Neural crest cell (in vitro differentiated cells): ENCODE data around the gene CD247. TPM values are rescaled to one million over a fixed set of nuclear protein-coding genes. Genes with fewer than 3 reads are reported as not detected.

ENCODE experiments used
- DNase-seq: peaks from one replicate; pipeline ENCODE4 v3.0.0; 2021; ENCODE audit warnings: low read depth, mixed read lengths, low spot score
- H3K27ac Mint-ChIP-seq: one replicate; pipeline ENCODE4 v1.8.0; 2021; ENCODE audit warnings: mild to moderate bottlenecking, mixed read lengths; ENCODE audit not compliant: unreplicated experiment
- H3K27me3 Mint-ChIP-seq: 2 replicates; pipeline ENCODE4 v1.8.0; 2021; ENCODE audit warnings: low read depth, mild to moderate bottlenecking, mixed read lengths
- H3K36me3 Mint-ChIP-seq: 2 replicates; pipeline ENCODE4 v1.8.0; 2021; ENCODE audit warnings: low read depth, mild to moderate bottlenecking, mixed read lengths
- H3K4me1 Mint-ChIP-seq: 2 replicates; pipeline ENCODE4 v1.8.0; 2021; ENCODE audit warnings: mixed read lengths
- H3K4me3 Mint-ChIP-seq: one replicate; pipeline ENCODE4 v1.8.0; 2021; ENCODE audit warnings: mild to moderate bottlenecking, mixed read lengths
- H3K9me3 Mint-ChIP-seq: 2 replicates; pipeline ENCODE4 v1.8.0; 2021; ENCODE audit warnings: mixed read lengths
- total RNA-seq: library from RNA; stranded (reverse); gene quantifications from 2 replicates; pipeline ENCODE4 v1.2.1, GENCODE V29; 2021
- TF ChIP-seq, protein P1 (sequence below): fragments of 200-600 bp; sonication (generic); conservative IDR thresholded peaks from 2 replicates; pipeline ENCODE4 v1.5.0; 2021; ENCODE audit warnings: antibody characterized with exemption, mild to moderate bottlenecking

CD247 gene
- total RNA-seq, 1 donor from 2014 or later: 3.9 TPM

DNA sequence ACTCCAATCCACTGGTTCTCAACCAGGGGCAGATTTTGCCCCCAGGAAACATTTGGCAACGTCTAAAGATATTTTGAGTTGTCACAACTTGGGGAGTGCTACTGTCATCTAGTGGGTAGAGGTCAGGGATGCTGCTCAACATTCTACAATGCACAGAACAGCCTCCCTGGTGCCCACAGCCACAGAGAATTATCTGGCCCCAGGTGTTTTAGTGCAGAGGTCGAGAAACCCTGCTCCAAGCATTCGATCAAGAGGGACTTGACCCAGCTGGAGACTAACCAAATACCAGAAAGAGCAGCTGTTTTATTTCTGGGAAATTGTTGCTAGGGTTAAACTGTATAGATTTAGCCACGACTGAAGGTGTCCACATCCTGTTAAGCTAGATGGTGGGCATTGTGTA, 19.2 kb downstream of the CD247 start:
- no peaks in the 10 kb centered on the region for H3K27me3 Mint-ChIP-seq
- no peak for DNase-seq
- no peak overlapping the region for H3K4me3 Mint-ChIP-seq
- no peak overlapping the region for H3K27ac Mint-ChIP-seq
- TF ChIP-seq, protein P1, sequence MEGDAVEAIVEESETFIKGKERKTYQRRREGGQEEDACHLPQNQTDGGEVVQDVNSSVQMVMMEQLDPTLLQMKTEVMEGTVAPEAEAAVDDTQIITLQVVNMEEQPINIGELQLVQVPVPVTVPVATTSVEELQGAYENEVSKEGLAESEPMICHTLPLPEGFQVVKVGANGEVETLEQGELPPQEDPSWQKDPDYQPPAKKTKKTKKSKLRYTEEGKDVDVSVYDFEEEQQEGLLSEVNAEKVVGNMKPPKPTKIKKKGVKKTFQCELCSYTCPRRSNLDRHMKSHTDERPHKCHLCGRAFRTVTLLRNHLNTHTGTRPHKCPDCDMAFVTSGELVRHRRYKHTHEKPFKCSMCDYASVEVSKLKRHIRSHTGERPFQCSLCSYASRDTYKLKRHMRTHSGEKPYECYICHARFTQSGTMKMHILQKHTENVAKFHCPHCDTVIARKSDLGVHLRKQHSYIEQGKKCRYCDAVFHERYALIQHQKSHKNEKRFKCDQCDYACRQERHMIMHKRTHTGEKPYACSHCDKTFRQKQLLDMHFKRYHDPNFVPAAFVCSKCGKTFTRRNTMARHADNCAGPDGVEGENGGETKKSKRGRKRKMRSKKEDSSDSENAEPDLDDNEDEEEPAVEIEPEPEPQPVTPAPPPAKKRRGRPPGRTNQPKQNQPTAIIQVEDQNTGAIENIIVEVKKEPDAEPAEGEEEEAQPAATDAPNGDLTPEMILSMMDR: no peak
- no peaks in the 10 kb centered on the region for H3K36me3 Mint-ChIP-seq
- no peaks in the 10 kb centered on the region for H3K9me3 Mint-ChIP-seq
- peaks cover 33% of the 10 kb centered on the region for H3K4me1 Mint-ChIP-seq

DNA sequence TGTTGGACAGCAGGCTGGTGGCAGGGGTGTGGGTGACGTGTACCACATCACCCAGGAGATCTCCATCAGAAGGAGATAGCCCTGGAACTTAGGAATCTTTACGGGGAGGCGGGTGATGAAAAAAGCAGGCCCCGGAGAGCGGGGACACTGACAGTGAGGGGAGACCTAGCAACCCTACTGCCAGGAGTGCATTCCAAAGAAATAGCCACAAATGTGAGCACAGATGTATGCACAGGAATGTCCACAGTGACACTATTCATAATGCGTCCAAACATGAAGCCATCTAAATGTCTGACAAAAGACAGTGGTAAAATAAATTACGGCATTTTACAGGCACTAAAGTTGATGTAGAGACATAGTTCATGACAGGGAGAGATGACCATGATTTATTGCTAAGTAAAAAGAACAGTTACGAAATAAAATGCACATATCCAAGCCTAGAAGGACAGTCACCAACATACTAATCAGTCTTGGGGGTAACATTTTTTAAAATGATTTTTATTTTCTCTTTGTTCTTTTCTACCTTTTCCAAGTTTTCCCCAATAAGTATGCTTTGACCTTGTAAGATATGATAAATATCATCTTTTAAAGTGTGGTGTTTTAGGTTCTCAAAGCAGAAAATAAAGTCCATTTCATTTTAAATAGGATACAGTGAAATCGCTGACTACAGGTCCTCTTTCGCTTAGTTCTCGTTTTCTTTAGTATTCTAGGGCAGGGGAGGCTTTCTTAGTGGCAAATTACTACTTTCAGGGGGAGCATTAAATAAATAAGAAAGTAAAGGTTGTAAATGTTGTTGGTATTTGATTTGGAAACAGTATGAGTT, 21.3 kb downstream of the CD247 start:
- H3K4me1 Mint-ChIP-seq: peaks cover 24% of the 10 kb centered on the region
- H3K27ac Mint-ChIP-seq: no peak overlapping the region
- no peaks in the 10 kb centered on the region for H3K36me3 Mint-ChIP-seq
- H3K4me3 Mint-ChIP-seq: no peak overlapping the region
- no peaks in the 10 kb centered on the region for H3K27me3 Mint-ChIP-seq
- TF ChIP-seq, protein P1: no peak
- no peak for DNase-seq
- no peaks in the 10 kb centered on the region for H3K9me3 Mint-ChIP-seq

DNA sequence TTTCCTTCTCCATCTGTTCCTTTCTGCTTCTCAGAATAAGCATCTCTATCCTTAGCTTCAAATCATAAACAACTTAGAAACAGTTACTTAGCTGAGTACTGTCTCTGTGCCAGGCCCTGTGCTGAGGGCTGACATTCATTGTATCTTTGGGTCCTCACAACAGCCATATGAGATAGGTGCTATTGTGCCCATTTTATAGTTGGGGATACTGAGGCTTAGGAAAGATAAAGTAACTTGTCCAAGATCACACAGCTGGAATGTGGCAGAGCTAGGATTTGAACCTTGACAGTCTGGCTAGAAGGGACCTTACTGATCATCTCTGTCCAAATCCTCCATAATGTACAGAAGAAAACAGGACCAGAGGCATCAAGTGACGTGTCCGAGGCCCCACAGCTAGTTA, 25.0 kb downstream of the CD247 start:
- Mint-ChIP-seq H3K36me3 (no peaks in the 10 kb centered on the region), H3K4me3 (peak overlapping the region; percentile 24), H3K9me3 (no peaks in the 10 kb centered on the region), H3K4me1 (peaks cover 43% of the 10 kb centered on the region), H3K27me3 (no peaks in the 10 kb centered on the region), H3K27ac (peak overlapping the region; percentile 92)
- no peak for DNase-seq
- TF ChIP-seq, protein P1: no peak

DNA sequence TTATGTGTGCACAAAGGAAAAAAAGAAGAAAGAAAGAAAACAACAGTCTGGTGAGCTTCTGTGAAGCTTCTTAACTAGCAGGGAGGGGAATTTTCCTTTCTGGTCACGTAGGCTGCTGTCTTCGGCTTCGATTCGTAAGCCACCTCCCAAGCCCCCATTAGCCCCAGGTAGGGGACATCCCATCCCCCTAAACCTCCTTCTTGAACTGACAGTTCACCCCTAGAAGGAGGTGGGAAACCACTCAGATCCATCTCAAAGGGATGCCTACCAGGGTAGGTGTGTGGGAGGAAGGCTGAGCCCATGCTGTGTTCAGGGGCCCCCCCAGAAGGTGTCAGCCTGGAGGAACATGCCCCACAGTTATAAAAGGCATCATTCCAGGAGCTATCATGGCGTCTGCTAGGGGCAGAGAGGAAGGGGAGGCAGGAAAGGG, 25.8 kb downstream of the CD247 start:
- no peak for DNase-seq
- Mint-ChIP-seq H3K4me3 (no peak overlapping the region), H3K27me3 (no peaks in the 10 kb centered on the region), H3K36me3 (no peaks in the 10 kb centered on the region), H3K9me3 (no peaks in the 10 kb centered on the region), H3K27ac (peak overlapping the region; percentile 91), H3K4me1 (peaks cover 51% of the 10 kb centered on the region)
- TF ChIP-seq, protein P1: no peak

DNA sequence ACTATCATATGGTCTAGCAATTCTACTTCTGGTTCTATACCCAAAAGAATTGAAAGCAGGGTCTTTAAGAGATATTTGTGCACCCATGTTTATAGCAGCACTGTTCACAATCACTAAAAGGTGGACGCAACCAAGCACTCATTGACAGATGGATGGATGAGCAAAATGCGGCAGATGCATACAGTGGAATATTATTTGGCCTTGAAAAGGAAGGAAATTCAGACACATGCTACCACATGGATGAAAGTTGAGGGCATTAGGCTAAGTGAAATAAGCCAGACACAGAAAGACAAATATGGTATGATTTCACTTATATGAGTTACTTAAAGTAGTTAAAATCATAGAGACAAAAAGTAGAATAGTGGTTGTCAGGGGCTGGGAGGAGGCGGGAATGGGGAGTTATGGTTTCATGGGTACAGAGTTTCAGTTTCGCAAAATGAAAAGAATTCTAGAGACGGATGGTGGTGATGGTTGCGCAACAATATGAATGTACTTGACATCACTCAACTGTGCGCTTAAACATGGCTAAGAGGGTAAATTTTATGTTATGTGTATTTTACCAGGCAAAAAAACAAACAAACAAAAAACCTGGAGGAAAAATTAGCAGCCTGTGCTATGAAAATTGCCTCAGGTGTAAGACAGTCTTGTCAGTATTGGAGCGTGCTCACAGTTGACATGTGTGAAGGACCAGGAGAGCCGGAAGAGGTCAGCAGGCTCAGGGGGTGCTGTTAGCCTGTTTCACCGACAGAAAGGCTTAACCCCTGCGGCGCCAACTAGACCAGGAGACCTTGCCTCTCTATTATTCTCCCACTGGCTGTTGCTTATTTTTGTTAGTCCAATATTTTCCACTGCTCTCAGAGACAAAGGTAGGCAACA, 26.5 kb downstream of the CD247 start:
- H3K27ac Mint-ChIP-seq: peak overlapping the region; percentile 91
- TF ChIP-seq, protein P1: no peak
- peak overlapping the region; percentile 4 for H3K4me3 Mint-ChIP-seq
- H3K4me1 Mint-ChIP-seq: peaks cover 52% of the 10 kb centered on the region
- DNase-seq: no peak
- H3K27me3 Mint-ChIP-seq: no peaks in the 10 kb centered on the region
- H3K9me3 Mint-ChIP-seq: no peaks in the 10 kb centered on the region
- H3K36me3 Mint-ChIP-seq: no peaks in the 10 kb centered on the region
